K562 (cell line): ENCODE results near the gene IGLON5. TPM values are rescaled to one million over a fixed set of nuclear protein-coding genes. Genes with fewer than 3 reads are reported as not detected.

Experiments used
- BHLHE40 ChIP-seq: IDR thresholded peaks from 2 replicates; pipeline ENCODE4 v1.6.1; 2011; ENCODE audit warnings: low read length, improper control_type of control experiment
- HCFC1 ChIP-seq: IDR thresholded peaks from 2 replicates; pipeline ENCODE4 v1.6.1; 2012; ENCODE audit warnings: low read depth, low read length, improper control_type of control experiment
- KDM5B ChIP-seq: fragments of 200-600 bp; sonication (generic); IDR thresholded peaks from 2 replicates; pipeline ENCODE4 v1.6.1; 2012; ENCODE audit warnings: low read depth, mild to moderate bottlenecking, moderate library complexity, low read length, control low read depth, inconsistent platforms; ENCODE audit not compliant: insufficient replicate concordance
- NFIX ChIP-seq: fragments of 250-450 bp; sonication (Bioruptor Pico); IDR thresholded peaks from 2 replicates; pipeline ENCODE4 v1.4.0; 2020; ENCODE audit warnings: low read depth, mild to moderate bottlenecking, moderate library complexity
- USF1 ChIP-seq: sonication (generic); formaldehyde crosslinking; IDR thresholded peaks from 2 replicates; pipeline ENCODE4 v1.9.0; 2022; ENCODE audit warnings: mild to moderate bottlenecking, missing genetic modification reagents
- VEZF1 ChIP-seq: fragments of 200-800 bp; sonication (Bioruptor generic); IDR thresholded peaks from 2 replicates; pipeline ENCODE4 v1.6.1; 2017; ENCODE audit warnings: missing genetic modification characterization, missing compliant biosample characterization
- XRCC3 ChIP-seq: fragments of 450-650 bp; IDR thresholded peaks from 2 replicates; pipeline ENCODE4 v1.6.1; 2017; ENCODE audit warnings: mild to moderate bottlenecking, moderate library complexity
- ZBTB33 ChIP-seq: sonication (generic); formaldehyde crosslinking; IDR thresholded peaks from 2 replicates; pipeline ENCODE4 v1.8.1; 2023; ENCODE audit warnings: mild to moderate bottlenecking, missing genetic modification reagents
- ZNF592 ChIP-seq: fragments of 450-650 bp; IDR thresholded peaks from 2 replicates; pipeline ENCODE4 v1.6.1; 2017; ENCODE audit warnings: antibody characterized with exemption, mild to moderate bottlenecking
- polyA plus RNA-seq, 8 experiments: library from polyadenylated mRNA; depleted of rRNA in 4 of 8; stranded (reverse) in 5 of 8; unstranded in 3 of 8; fragments of >200 nt; fragmentation: Nextera tagmentation in 2 of 8; fragmentation: Illumina TruSeq in 1 of 8; extraction: Ambion mirVana in 2 of 8; extraction: Trizol in 1 of 8; gene quantifications; 2 replicates each; pipeline versions ENCODE4 v1.2.1 to v1.2.3, GENCODE V29; 2011 to 2014; ENCODE audit warnings: inconsistent platforms in 1 of 8, missing spikeins in 1 of 8
- total RNA-seq, 7 experiments: library from RNA; depleted of rRNA in 6 of 7; stranded (reverse); fragments of >200 nt in 6 of 7; fragmentation: Illumina TruSeq in 2 of 7; extraction: Trizol in 2 of 7; gene quantifications; 2 replicates each; pipeline versions ENCODE4 v1.2.1 to v1.2.3, GENCODE V29; 2011 to 2021; ENCODE audit warnings: low replicate concordance in 1 of 7

IGLON5 gene
- total and polyA plus RNA-seq, 9 of the 15 experiments (the other 6 are each of a cell fraction or from before 2014, with no cell fraction given): 0.03 to 0.22 (median 0.14) TPM; not detected in 2

- TF ChIP-seq BHLHE40: 0 out of 2 replicates have a peak, but pooled peaks have one; percentile 1
- 0 out of 2 replicates have a peak, but pooled peaks have one; percentile 8 for TF ChIP-seq ZBTB33 (CRISPR knock-in tag)
- TF ChIP-seq ZNF592: peak; percentile 77; the same call in 1 of the 2 replicates
- peak; percentile 51; the same call in 1 of the 2 replicates for TF ChIP-seq VEZF1 (CRISPR knock-in tag)
- TF ChIP-seq KDM5B: peak; percentile 17
- TF ChIP-seq USF1 (CRISPR knock-in tag): 0 out of 2 replicates have a peak, but pooled peaks have one; percentile 7
- TF ChIP-seq HCFC1: no peak
- TF ChIP-seq NFIX (CRISPR knock-in tag): no peak
- TF ChIP-seq XRCC3: no peak
Measured at GRCh38 chr19:51368366-51369282, 57.2 kb downstream of the IGLON5 start, which contains the start of gene CLDND2 (continued).
